ENCODE measurements around the gene CAMTA1. TPM values are rescaled to one million over a fixed set of nuclear protein-coding genes. Genes with fewer than 3 reads are reported as not detected.

The CAMTA1 gene
- total and polyA plus RNA-seq, 9 of the 15 experiments (the other 6 are each of a cell fraction or from before 2014, with no cell fraction given), result 43.9 to 161 (median 65.9) TPM

GRCh38 chr1:7561331-7561921 lies 776.2 kb downstream of the CAMTA1 start (continued):
- TF ChIP-seq, protein P1, sequence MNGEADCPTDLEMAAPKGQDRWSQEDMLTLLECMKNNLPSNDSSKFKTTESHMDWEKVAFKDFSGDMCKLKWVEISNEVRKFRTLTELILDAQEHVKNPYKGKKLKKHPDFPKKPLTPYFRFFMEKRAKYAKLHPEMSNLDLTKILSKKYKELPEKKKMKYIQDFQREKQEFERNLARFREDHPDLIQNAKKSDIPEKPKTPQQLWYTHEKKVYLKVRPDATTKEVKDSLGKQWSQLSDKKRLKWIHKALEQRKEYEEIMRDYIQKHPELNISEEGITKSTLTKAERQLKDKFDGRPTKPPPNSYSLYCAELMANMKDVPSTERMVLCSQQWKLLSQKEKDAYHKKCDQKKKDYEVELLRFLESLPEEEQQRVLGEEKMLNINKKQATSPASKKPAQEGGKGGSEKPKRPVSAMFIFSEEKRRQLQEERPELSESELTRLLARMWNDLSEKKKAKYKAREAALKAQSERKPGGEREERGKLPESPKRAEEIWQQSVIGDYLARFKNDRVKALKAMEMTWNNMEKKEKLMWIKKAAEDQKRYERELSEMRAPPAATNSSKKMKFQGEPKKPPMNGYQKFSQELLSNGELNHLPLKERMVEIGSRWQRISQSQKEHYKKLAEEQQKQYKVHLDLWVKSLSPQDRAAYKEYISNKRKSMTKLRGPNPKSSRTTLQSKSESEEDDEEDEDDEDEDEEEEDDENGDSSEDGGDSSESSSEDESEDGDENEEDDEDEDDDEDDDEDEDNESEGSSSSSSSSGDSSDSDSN (IDR thresholded peaks at IDR 0.05; ENCODE audit: borderline replicate concordance in 1 of 2, low read depth in 2 of 2, low read length in 2 of 2), result no peak
- TF ChIP-seq ZNF263 (CRISPR knock-in tag; IDR thresholded peaks at IDR 0.05; ENCODE audit: borderline replicate concordance) (0 out of 2 replicates have a peak, but pooled peaks have one; percentile 16), EP300 (IDR thresholded peaks at IDR 0.05; ENCODE audit: low read length) (no peak), CHD1 (IDR thresholded peaks at IDR 0.05; ENCODE audit: low read length) (no peak), HIVEP1 (CRISPR knock-in tag; IDR thresholded peaks at IDR 0.05) (no peak), NCOA1 (IDR thresholded peaks at IDR 0.05; ENCODE audit: low read depth) (no peak), HNRNPL (IDR thresholded peaks at IDR 0.05; ENCODE audit: low read depth, low read length) (no peak), ZNF217 (CRISPR knock-in tag; IDR thresholded peaks at IDR 0.05) (no peak), NRF1 (conservative IDR thresholded peaks at IDR 0.05 in 1 of 2, IDR thresholded peaks at IDR 0.05 in 1 of 2) (peak; percentile 25 to 54; a peak in 3 of 4 replicates), SMC3 (conservative IDR thresholded peaks at IDR 0.05; ENCODE audit: insufficient read depth, low read depth, low read length) (0 out of 2 replicates have a peak, but pooled peaks have one; percentile 6), POLR2B (IDR thresholded peaks at IDR 0.05; ENCODE audit: low read depth, partially characterized antibody) (no peak), HDGF (IDR thresholded peaks at IDR 0.05) (no peak), NCOA4 (IDR thresholded peaks at IDR 0.05; ENCODE audit: partially characterized antibody) (no peak), CBX2 (IDR thresholded peaks at IDR 0.05; ENCODE audit: insufficient read depth, low read length, poor library complexity, severe bottlenecking) (no peak), ZNF785 (CRISPR knock-in tag; IDR thresholded peaks at IDR 0.05) (no peak), RCOR1 (IDR thresholded peaks at IDR 0.05; ENCODE audit: borderline replicate concordance in 1 of 2, low read depth in 2 of 2, low read length in 2 of 2) (no peak), CBX5 (IDR thresholded peaks at IDR 0.05; ENCODE audit: borderline replicate concordance, low read depth) (no peak), SRSF1 (IDR thresholded peaks at IDR 0.05; ENCODE audit: low read depth, low read length) (no peak), HNRNPLL (IDR thresholded peaks at IDR 0.05; ENCODE audit: low read depth, low read length, poor library complexity, severe bottlenecking) (no peak), KAT7 (CRISPR knock-in tag; IDR thresholded peaks at IDR 0.05; ENCODE audit: borderline replicate concordance) (no peak)
- TF ChIP-seq, protein P2, sequence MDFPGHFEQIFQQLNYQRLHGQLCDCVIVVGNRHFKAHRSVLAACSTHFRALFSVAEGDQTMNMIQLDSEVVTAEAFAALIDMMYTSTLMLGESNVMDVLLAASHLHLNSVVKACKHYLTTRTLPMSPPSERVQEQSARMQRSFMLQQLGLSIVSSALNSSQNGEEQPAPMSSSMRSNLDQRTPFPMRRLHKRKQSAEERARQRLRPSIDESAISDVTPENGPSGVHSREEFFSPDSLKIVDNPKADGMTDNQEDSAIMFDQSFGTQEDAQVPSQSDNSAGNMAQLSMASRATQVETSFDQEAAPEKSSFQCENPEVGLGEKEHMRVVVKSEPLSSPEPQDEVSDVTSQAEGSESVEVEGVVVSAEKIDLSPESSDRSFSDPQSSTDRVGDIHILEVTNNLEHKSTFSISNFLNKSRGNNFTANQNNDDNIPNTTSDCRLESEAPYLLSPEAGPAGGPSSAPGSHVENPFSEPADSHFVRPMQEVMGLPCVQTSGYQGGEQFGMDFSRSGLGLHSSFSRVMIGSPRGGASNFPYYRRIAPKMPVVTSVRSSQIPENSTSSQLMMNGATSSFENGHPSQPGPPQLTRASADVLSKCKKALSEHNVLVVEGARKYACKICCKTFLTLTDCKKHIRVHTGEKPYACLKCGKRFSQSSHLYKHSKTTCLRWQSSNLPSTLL (IDR thresholded peaks at IDR 0.05), result no peak
